Ishikawa (cell line): ENCODE results near the gene RPUSD4.
A peak's percentile ranks its signal among the peaks of the same experiment; 100 is the strongest.

ENCODE experiments used
- CEBPB ChIP-seq: IDR thresholded peaks from 2 replicates; pipeline ENCODE4 v1.6.1; 2012
- CREB1 ChIP-seq: IDR thresholded peaks from 2 replicates; pipeline ENCODE4 v1.6.1; 2012; ENCODE audit warnings: low read depth
- EGR1 ChIP-seq: IDR thresholded peaks from 2 replicates; pipeline ENCODE4 v1.6.1; 2012
- EP300 ChIP-seq: IDR thresholded peaks from 2 replicates; pipeline ENCODE4 v1.6.1; 2012; ENCODE audit warnings: borderline replicate concordance
- FOXM1 ChIP-seq: IDR thresholded peaks from 2 replicates; pipeline ENCODE4 v1.6.1; 2012; ENCODE audit warnings: low read depth, borderline replicate concordance
- NFIC ChIP-seq: IDR thresholded peaks from 2 replicates; pipeline ENCODE4 v1.6.1; 2012
- RAD21 ChIP-seq: IDR thresholded peaks from 2 replicates; pipeline ENCODE4 v1.6.1; 2012; ENCODE audit warnings: low read depth
- TAF1 ChIP-seq: IDR thresholded peaks from 2 replicates; pipeline ENCODE4 v1.6.1; 2012; ENCODE audit warnings: low read depth, mild to moderate bottlenecking
- TCF12 ChIP-seq: IDR thresholded peaks from 2 replicates; pipeline ENCODE4 v1.6.1; 2012; ENCODE audit warnings: low read depth
- TEAD4 ChIP-seq: IDR thresholded peaks from 2 replicates; pipeline ENCODE4 v1.6.1; 2012
- YY1 ChIP-seq: IDR thresholded peaks from 2 replicates; pipeline ENCODE4 v1.6.1; 2012; ENCODE audit warnings: low read depth
- ZBTB7A ChIP-seq: IDR thresholded peaks from 2 replicates; pipeline ENCODE4 v1.6.1; 2012; ENCODE audit warnings: low read depth
- TF ChIP-seq, protein P1 (sequence below): IDR thresholded peaks from 2 replicates; pipeline ENCODE4 v1.6.1; 2012
- TF ChIP-seq, protein P2 (sequence below): IDR thresholded peaks from 2 replicates; pipeline ENCODE4 v1.6.1; 2012; ENCODE audit warnings: low read depth, mild to moderate bottlenecking
- TF ChIP-seq, protein P3 (sequence below): IDR thresholded peaks from 2 replicates; pipeline ENCODE4 v1.6.1; 2012

The RPUSD4 gene

DNA sequence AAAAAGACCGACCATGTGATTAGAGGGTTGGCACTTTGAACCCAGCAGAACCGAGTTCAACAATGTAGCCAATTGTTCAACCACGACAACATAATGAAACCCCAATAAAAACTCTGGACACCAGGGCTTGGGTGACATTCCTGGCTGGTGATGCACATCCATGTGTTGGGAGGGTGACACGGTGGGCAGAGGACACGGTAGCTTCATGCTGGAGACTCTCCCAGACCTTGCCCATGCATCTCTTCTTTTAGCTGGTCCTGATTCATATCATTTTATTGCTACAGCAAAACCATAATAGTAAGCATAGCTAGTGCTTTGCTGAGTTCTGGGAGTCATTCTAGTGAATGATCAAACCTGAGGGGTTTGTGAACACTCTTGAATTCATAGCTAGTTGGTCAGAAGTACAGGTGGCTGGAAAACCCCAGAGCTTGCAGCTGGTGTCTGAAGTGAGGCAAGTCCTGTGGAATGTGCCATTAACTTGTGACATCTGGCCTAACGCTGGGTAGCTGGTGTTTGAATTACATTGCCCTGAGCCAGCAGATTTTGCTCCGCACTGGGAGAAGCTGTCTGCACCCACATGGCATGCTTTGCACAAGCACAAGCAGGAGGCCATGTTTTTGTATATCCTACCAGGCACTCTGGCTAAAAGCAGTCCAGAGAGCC, 14.0 kb downstream of the RPUSD4 start:
- TF ChIP-seq YY1 (no peak), EGR1 (no peak), EP300 (no peak), TAF1 (no peak), CREB1 (no peak), CEBPB (no peak)
- TF ChIP-seq, protein P1, sequence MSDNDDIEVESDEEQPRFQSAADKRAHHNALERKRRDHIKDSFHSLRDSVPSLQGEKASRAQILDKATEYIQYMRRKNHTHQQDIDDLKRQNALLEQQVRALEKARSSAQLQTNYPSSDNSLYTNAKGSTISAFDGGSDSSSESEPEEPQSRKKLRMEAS: no peak
- TF ChIP-seq, protein P2, sequence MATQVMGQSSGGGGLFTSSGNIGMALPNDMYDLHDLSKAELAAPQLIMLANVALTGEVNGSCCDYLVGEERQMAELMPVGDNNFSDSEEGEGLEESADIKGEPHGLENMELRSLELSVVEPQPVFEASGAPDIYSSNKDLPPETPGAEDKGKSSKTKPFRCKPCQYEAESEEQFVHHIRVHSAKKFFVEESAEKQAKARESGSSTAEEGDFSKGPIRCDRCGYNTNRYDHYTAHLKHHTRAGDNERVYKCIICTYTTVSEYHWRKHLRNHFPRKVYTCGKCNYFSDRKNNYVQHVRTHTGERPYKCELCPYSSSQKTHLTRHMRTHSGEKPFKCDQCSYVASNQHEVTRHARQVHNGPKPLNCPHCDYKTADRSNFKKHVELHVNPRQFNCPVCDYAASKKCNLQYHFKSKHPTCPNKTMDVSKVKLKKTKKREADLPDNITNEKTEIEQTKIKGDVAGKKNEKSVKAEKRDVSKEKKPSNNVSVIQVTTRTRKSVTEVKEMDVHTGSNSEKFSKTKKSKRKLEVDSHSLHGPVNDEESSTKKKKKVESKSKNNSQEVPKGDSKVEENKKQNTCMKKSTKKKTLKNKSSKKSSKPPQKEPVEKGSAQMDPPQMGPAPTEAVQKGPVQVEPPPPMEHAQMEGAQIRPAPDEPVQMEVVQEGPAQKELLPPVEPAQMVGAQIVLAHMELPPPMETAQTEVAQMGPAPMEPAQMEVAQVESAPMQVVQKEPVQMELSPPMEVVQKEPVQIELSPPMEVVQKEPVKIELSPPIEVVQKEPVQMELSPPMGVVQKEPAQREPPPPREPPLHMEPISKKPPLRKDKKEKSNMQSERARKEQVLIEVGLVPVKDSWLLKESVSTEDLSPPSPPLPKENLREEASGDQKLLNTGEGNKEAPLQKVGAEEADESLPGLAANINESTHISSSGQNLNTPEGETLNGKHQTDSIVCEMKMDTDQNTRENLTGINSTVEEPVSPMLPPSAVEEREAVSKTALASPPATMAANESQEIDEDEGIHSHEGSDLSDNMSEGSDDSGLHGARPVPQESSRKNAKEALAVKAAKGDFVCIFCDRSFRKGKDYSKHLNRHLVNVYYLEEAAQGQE: no peak
- TF ChIP-seq, protein P3, sequence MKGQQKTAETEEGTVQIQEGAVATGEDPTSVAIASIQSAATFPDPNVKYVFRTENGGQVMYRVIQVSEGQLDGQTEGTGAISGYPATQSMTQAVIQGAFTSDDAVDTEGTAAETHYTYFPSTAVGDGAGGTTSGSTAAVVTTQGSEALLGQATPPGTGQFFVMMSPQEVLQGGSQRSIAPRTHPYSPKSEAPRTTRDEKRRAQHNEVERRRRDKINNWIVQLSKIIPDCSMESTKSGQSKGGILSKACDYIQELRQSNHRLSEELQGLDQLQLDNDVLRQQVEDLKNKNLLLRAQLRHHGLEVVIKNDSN: no peak

DNA sequence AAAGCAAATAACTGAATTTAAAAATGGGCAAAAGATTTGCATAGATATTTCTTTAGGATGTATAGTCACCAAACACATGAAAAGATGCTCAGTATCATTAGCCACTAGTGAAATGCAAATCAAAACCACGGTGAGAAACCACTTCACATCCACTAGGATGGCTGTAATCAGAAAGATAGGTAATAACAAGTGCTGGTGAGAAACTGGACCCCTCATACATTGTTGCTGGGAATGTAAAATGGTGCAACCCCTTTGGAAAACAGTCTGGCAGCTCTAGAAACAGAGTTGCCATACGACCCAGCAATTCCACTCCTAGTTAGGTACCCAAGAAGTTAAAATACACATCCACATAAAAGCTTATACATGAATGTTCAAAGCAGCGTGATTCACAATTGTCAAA, 16.3 kb downstream of the RPUSD4 start:
- no peak for TF ChIP-seq FOXM1
- TF ChIP-seq NFIC: no peak
- no peak for TF ChIP-seq TCF12
- TF ChIP-seq, protein P3: no peak
- no peak for TF ChIP-seq EP300
- TF ChIP-seq EGR1: no peak
- TF ChIP-seq, protein P2: no peak
- no peak for TF ChIP-seq YY1
- TF ChIP-seq CEBPB: no peak
- no peak for TF ChIP-seq CREB1
- TF ChIP-seq TAF1: no peak
- TF ChIP-seq, protein P1: no peak
- no peak for TF ChIP-seq TEAD4
- no peak for TF ChIP-seq ZBTB7A
- TF ChIP-seq RAD21: no peak

DNA sequence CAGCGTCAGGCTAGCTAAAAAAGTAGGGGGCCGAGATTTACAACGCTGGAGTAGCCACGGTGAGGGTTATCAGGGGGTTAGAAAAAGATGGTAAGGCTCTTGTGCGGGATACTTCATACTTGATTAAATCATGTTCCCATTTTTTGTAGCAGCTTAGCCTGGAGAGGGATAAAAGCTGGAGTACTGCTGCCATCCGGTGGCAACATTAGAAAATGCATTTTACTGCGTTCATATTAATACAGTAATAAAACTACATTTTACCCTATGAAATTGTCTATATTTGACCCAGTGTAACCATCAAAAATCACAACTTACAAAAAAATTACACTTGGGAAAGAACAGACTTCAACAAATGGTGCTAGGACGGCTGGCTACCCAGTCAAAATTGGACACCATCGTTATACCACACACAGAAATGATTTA, 17.3 kb downstream of the RPUSD4 start:
- TF ChIP-seq TAF1: no peak
- TF ChIP-seq RAD21: peak; percentile 92
- no peak for TF ChIP-seq TCF12

DNA sequence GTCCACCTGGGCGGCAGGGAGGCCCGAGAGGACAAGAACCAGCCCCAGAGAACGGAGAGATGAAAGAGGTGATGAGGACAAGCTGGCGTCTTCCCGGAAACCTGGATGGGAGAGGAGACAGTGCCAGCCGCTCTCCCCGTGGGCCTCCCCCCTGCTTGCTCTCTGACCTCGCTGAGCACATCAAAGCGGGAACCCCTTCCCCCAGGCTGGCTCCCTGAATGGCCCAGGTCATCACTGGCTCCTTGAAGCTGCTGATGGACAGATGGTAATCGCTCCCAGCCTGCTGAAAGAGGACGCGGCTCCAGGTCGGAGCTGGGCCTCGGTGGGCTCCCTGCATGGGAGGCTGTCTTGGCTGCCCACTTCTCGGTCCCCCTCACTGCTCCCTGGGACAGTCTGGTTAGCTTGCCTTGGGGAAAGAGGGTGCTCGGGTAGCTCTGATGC, 18.4 kb downstream of the RPUSD4 start:
- TF ChIP-seq EGR1: no peak
- TF ChIP-seq TEAD4: no peak
- TF ChIP-seq, protein P1: no peak
- no peak for TF ChIP-seq CEBPB
- TF ChIP-seq ZBTB7A: no peak
- TF ChIP-seq, protein P2: no peak
- TF ChIP-seq FOXM1: no peak
- no peak for TF ChIP-seq YY1
- no peak for TF ChIP-seq TAF1
- TF ChIP-seq EP300: no peak
- TF ChIP-seq, protein P3: no peak
- TF ChIP-seq TCF12: no peak
- no peak for TF ChIP-seq CREB1
- TF ChIP-seq NFIC: no peak
- no peak for TF ChIP-seq RAD21
